Stimulated activated naive CD4-positive, alpha-beta T cell treated with Interleukin-2 at 50 U/mL for 16 hours (primary cell): ENCODE results near the gene CRKL.

Experiments used
- DNase-seq: peaks from one replicate; lab custom pipeline; 2025; lab: John Stamatoyannopoulos, UW

CRKL gene

DNA sequence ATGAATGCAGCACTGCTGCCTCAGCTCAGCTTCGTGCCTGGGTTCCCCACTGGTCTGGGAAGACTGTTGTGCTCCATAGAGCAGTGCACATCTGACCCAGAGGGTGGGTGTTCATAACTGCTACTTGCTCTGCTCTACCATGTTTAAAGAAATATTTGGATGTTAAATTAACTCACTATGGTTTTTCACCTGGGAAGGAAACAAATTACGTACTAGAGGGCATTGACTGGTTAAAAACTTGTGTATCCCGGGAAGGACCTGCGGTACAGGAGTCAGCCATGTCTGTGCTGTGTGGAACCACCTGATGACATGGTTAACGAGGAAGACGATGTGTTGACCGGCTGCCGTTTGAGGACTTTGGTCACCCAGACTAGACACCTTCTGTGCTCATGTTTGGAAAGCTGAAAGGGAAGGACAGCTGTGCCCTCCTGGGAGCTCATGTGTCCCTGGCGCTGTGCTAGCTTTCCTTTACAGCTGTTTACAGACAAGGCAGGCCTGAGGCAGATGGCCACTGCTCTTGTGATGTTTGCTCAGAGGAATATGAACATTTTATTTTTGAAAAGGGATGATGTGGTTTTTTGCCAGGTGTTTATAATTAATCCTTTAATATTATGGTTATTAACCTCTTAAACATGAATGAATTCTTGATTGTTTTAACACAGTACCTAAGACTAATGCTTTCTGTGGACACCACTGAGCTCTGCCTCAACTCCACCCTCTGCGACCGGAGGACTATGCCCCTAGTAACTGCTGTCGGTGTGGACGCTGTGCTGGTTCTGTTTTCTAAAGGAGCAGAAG, 35.5 kb downstream of the CRKL start:
- DNase-seq: no peak

DNA sequence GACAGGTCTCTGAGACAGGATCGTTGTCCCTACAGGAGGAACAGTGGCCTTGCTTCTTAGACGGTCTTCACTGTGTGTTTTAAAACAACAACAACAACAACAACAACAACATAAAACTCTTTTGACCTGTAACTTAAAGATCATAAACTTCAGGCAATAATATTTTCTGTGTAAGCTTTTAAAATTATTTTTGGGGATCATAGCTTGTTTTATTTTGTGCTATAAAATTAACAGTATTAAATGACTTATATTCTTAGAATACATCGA, 36.1 kb downstream of the CRKL start:
- DNase-seq: no peak

DNA sequence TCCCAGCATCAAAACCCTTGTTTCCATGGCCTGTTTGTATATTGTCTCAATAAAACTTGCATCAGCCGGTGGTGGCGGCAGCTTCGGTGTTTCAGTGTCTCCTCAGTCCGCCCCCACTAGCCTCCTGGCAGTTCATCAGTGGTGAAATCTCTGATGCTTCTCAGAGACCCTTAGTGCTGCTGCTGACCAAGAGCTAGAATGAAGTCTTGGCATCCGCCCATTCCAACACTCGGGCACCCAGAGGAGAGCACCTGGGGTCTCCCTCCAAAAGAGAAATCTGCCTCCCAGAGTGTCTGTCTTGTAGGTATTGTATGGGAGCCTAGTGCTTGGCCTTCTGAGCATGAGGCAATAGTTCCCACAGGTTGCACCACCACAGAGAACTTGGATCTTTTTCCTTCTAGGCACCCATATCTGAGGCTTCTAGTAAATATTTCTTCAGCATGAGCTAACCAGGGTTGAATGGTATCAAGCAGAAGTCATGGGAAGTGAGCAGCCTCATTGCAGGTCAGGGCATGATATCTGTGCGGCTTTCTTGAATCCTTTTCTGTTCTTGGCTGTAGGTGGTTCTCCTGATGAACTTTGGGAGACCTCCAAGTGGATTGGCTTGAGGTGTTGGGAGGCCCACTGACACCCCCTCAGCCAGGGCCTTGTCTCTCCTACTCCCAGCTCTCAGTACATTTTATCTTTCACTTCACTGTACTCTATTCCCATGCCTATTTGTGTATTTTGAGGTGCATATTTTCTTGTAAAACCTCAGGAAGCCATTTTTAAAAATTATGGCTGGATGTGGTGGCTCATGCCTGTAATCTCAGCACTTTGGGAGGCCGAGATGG, 36.7 kb downstream of the CRKL start:
- DNase-seq: no peak

DNA sequence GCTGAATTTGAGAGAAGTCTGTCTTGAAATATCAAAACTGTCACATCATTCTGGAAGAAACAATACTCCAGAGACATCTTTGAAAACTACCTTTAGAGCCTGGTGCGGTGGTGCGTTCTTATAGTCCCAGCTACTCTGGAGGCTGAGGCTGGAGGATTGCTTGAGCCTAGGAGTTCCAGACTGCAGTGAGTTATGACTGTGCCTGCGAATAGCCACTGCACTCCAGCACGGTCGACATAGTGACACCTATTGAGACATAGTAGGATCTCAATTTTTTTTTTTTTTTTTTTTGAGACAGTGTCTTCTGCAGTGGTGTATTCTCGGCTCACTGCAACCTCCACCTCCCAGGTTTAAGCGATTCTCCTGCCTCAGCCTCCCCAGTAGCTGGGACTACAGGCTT, 38.3 kb downstream of the CRKL start:
- no peak for DNase-seq

DNA sequence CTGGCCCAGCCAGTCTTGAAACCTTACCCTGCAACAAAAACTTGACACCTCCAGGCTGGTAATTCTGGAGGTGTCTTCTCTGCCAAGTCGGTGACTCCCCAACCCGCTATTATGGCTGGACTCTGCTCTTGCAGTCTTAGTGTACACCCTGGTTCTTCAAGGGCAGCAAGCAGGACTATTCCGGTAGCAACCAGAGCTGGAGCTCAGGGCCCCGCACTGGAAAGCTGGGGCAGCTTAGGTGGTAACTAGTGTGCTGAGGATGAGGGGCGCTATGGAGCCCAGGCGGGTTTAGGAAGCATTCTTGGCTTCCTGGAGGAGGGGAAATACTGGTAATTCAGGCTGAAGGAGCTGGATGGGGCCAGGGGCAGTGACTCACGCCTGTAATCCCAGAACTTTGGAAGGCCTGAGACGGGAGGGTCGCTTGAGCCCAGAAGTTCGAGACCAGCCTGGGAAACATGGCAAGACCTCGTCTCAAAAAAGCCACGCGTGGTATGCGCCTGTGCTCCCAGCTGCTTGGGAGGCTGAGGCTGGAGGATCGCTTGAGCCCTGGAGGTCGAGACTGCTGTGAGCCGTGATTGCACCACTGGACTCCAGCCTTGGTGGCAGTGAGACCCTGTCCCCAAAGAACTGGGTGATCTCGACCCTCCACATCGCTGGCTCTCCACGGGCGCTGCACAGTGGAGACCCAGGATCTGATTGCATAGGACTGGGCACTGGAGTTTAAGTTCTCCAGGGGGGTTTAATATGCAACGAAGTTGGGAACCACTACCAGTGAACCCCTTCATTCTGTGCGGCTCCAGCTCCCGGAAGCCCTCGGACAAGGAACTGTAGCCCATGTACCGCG, 39.3 kb downstream of the CRKL start:
- DNase-seq: no peak

DNA sequence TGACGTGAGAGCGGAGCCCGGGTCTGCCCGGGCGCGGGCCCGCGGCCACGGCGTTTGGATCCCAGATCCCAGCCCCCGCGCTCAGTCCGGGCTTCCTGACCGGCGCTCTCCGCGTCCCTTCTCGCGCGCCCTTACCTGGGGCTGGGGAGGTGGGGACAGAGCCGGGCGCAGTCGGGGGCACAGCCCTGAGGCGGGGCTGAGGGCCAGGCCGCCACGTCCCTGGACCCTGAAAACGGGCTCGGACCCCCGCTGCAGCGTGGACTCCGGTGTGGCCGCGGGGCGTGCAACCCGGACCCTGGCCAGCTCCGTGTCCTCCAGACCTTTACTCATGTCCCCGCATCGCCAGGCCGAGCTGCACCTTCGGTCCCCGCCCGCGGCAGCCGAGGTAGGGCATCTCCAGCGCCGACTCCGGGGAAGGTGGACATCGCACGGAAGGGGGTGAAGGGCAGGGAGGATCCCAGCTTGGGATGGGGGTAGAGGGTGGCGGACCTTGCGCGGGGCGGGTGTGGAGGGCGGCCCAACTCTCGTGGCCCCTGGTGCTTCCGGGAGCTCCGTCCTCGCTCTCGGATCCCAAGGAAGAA, 40.0 kb downstream of the CRKL start:
- DNase-seq: no peak

DNA sequence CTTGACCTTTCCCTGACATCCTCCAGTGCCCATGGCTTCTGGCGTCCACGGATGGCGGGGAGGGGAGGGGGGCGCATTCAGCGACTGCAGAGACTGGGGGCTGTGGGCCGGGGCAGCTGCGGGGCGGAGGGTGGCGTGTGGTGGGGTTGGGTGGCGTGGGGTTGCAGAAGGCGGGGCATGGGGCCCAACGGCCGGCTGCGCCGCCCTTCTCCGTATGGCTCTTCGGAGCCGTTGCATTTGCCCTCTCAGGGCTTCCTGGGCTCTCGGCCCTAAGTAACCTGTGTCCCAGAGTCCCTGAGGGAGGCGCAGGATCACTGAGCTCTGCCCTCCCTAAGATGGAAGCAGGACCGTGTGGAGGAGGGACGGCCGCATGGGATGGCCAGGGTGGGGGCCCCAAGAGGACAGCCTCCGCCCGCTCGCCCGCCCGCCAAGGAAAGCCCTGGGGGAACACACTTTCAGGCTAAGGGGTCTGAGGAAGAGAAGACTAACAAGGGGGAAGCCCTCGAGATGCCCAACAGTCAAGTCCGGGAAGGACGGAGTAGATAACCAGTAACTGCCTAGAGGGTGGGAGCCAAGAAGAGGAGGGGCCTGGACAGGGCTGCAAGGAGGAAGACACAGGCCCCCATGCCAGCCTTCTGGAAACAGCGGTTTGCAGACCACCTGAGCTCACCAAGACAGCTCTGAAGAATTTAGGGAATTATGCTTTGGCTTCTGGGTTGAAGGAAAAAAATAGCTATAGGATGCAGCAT, 40.6 kb downstream of the CRKL start:
- DNase-seq: no peak

DNA sequence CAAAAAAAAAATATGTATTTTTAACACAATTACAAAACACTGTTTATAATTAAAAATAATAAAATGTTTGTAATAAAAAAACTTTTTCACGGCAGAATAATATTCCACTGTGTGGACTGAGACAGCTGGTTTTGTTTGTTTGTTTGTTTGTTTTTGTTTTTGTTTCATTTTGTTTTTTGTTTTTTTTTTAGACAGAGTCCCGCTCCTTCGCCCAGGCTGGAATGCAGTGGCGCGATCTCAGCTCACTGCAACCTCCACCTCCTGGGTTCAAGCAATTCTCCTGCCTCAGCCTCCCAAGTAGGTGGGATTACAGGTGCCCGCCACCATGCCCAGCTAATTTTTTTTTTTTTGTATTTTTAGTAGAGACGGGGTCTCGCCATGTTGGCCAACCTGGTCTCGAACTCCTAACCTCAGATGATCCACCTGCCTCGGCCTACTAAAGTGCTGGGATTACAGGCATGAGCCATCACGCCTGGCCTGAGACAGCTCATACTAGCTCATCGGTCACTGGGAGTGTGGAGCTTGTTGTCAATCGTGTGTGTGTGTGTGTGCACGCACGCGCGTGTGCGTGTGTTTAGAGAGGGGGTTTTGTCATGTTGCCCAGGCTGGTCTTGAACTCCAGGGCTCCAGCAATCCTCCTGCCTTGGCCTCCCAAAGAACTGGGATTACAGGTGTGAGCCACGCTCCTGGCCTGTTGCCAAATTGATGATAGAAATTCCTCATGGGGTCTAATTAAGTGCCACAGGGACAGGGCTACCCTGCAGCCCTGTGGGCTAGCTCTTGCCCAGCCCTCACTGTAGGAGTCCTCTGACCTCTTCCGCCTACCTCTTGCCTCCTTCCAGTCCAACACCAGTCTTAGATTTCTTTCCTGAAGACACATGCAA, 42.6 kb downstream of the CRKL start:
- DNase-seq: no peak

DNA sequence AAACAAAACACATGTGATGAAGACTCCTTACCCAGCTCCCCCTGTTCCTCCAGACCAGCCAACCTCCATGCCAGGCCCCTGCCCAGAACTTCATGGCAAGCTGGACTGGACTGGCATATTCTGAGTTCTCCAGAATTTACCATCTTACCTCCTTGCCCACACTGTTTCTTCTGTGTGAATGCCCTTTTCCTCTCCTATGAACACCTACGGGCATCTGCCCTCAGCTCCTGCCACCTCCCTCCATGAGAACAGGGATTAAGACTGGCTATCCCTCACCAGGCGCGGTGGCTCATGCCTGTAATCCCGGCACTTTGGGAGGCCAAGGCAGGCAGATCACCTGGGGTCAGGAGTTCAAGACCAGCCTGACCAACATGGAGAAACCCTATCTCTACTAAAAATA, 43.4 kb downstream of the CRKL start:
- DNase-seq: no peak

DNA sequence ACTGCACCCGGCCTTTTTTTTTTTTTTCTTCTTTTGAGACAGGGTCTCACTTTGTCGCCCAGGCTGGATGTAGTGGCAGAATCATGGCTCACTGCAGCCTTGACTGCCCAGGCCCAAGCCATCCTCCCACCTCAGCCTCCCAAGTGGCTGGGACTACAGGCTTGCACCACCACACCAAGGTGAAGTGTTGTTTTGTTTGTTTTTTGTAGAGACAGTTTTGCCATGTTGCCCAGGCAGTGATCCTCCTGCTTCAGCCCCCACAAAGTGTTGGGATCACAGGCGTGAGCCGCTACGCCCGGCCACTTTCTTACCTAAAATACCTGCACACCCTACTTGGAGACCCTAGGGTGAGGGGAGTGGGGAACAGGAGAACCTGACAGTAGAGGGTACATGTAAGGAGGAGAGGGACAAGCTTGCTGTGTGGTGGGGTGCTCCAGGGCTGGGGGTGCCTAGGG, 45.3 kb downstream of the CRKL start:
- DNase-seq: no peak

DNA sequence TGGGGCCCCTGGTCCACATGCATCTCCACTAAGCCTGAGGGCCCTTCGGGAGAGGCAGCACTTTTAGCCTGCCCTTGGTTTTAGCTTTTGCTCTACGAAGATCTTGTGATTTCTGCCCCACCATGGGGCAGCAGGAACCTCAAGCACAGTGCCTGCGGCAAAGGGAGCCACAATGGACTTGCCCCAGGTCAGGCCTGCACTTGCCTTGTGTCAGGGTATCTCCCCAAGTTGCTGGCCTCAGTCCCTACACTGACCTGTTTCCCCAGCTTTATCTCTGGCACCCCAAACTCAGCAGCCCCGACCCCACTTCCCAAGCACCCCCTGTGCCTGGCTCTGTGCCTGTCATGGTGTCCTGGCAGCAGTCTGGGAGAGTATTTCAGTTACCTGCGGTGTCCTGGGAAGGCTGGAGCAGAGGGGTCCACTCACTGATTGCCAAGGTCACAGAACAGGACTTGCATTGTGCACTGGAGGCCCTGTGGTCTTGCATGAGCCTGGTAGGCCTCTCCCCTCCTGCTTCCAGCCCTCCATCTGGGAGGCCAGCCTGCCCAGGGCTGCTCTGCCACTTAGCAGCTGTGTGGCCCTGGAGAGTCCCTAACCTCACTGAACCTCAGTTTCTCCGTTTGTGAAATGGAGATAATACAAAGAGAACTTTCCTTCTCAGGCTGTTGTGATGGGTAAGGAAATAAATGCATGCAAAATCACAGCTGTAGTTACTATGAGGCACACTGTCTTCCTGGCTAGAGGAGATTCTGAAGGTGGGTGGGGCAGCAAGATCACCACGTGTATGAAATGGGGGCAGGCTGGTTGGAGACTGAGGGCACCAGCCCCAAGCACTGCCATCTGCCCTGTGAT, 46.2 kb downstream of the CRKL start:
- DNase-seq: no peak

DNA sequence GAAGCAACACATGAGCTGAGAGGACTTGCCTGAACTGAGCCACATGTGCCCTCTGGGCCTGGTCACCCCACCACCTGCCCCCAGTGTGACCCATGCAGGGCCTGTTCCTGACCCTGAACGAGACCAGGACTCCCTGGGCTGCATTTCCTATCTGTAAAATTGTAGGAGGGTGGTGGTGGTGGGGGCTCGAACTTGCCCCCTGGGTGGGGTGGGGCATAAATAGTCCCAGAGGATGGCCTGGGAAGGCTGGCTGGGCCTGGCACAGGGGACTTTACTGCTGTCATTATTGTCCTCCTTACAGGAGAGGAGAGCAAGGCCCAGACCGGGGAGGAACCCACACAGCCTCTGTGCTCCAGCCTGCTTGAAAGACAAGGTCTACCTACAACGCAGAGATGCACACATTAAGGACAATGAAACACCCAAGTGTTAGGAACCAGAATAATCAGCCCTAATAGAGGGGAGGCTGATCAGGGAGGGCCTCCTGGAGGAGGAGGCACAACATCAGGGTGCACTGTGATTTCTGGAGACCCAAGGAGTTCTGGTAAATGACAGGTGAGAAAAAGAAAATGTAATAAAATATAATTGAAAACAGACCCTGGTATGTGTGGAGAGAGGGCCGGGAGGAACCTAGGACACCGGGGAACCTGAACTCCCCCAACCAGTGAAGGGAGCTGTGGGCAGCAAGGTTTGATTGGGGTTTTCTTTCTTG, 47.0 kb downstream of the CRKL start:
- DNase-seq: no peak

DNA sequence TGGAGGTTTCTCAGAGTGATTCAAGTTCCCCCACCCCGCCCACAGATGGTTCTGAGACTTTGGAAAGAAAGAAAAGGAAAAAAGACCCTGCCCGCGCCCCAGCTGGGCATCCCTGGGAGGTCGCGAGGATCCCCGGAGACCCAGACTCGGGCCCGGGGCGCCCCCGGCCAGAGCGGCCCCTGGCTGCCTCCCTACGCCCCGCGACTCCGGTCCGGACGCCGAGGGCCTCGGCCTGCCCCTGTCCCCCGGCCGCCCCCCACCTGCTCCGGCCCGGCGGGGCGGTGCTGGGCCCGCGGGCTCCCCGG, 47.5 kb downstream of the CRKL start:
- DNase-seq: no peak

DNA sequence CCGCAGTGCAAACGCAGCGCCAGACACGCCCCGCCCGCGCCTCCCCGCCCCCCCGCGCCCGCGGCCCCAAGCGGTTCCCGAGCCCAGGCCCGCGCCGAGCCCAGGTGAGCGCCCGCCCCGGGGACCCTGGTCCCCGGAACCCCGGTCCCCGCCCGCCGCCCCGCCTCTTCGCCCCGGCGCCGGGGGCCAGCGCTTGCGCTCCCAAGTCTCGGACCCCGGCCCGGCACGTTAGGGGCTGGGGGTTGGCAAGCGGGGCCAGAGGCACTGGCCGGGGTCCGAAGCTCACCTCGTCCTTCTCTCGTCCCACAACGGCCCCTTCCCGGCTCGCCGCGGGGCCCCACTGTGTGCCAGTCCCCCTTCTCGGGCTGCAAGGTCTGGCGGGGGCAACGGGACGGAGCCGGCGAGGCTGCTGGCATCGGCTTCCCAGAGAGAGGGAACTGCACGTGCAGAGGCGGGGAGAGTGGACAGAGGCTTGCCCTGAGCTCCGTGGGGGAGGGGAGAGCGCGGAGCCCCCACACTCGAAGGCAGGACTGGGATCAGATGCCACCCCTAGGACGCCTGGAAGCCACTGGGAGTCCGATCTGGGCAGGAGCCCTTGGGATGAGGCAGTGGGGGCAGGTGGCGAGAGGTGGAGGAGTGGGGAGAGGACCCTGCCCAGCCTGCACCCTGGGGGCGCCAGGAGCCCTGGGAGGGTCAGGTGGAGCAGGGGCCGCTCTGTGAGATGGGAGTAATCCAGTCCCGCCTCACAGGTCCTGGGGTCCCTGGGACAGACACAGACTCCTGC, 48.1 kb downstream of the CRKL start:
- no peak for DNase-seq

DNA sequence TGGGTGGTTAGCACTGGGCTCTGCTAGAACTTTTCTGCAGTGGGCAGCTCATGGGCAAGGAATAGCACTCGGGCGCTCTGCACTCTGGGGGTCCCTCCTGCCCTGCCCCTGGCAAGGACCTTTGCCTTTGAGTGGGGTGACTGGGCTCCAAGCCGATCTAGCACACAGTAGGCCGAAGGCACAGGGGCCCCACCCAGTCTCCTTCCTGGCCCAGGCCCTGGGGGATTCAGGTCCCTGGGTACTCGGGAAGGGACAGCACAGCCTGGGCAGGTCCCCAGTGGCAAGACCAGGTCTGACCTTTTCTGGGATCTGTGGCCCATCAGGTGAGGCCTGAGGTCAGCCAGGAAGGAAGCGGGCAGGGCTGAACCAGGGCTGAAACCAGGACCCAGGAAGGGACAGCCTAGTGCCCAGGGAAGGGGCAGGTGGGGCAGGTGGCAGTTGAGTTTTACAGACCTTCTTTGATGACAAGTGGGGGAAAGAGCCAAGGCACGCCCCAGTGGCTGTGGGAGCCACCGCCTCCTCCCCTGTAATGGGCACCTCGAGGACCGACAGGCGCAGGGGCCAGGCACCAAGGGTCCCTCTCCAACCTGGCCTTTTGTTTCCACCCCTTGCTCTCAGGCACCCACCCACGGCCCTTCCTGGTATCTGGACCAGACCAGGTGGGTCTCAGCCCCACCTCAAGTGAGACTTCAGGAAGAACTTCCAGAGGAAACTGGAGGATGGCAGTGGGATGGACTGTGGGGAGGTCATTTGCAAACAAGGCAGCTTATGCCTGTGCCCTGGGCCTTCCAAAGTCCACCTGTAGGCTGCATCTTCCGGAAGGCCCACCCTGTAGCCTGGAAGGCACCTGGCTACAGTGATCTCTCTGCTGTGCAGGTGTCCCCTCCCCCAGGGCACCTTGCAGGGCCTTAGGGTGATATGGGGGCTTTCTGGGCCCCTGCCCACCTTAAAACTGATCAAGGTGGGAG, 49.0 kb downstream of the CRKL start:
- DNase-seq: no peak

DNA sequence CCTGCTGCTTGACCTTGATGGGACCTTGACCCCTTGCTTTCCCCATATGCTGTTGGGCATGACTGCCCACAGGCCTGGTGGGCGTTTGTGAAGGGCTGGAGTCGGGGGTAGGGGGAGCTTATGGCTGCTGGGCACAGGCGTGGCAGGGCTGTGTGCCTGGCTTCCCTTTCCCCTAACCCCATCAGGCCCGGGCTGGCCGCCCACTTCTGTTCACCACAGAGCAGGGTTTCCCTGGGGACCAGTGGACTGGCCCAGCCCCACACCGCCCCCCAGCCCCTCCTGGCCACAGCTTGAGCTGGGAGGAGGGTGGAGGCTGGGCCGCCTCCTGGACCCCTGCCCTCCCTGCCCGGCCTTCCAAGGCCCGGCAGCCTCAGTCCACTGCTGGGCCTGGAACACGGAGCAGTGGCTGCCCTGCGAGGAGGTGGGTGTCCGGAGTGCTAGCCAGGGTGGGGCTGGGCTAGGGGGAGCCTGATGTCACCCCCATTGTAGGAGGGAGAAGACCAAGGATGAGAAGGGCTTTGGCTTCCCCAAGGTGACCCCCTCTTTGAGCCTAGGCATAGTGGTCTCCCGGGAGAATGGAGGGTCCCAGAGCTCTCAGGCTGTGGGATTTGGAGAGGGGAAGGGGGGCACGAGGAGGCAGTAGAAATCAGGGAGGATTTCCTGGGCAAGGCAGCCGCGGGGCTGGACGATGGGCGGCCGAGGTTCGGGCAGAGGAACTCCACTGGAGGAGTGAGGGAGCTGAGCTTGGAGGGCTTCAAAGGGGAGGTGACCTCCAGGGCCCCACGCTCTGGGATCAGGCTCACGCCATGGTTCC, 49.9 kb downstream of the CRKL start, which contains the start of gene AIFM3:
AIFM3 (plus strand) TSS at position 373 of the 814 bp plus-strand sequence. CDS start 690 bp downstream, outside the sequence.
- DNase-seq: no peak
